ENCODE measurements around the gene ICAM1.

The ICAM1 gene

DNA sequence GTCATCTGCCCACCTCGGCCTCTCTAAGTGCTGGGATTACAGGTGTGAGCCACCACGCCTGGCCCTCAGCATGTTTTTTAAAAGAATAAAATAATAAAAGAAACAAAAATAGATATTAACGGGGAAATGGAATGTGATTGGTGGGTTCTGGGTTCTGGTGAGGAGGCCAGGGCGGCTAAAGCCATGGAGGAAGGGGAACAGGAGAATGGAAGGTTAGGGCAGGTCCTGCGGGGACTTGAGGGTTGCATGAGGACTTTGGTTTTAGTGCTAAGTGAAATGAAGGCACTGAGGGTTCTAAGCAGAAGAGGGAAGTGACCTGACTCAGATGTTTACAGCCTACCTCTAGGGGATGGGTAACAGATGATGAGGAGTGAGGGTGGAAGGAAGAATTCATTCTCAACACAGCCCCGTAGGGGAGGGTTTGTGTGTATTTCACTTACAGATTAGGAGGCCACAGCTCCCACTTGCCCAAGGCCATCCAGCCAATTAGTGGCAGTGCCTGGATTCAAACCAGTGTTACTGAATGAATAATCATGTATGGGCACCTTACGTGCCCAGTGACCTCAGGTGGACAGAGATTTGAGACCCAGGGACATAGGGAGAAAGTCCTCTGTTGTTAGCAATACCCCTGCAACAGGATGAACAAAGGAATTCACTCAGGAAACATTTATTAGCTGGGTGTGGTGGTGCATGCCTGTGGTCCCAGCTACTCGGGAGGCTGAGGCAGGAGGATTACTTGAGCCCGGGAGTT lies 25.6 kb upstream of the ICAM1 start:
- DNase-seq, result no peak

GRCh38 chr19:10246511-10246910 lies 24.4 kb upstream of the ICAM1 start:
- no peak for DNase-seq

- DNase-seq, result peak; percentile 99
Observed at GRCh38 chr19:10251792-10252694, 18.9 kb upstream of the ICAM1 start, which contains the start of gene MRPL4. MRPL4 (plus strand) TSS chr19:10252214; CDS start chr19:10252254, 40 bp downstream.

DNA sequence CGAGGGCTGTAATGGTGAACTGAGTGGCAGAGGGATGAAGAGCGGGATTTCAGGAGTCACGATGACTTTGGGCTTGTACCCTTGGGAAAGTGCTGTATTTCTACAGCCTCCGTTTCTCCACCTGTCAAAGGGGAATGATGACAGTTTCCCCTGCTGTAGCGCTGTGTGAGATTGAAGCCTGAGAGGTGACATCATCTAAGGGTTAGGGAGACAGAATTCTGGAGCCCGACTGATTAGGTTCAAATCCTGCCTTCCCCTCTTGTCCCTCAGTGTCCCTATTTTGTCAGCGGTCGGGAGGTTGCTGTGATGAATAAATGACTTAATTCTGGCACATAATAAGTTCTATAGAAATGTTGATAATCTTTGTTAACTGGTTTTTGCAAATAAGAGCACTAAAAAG lies 18.2 kb upstream of the ICAM1 start:
- no peak for DNase-seq

DNA sequence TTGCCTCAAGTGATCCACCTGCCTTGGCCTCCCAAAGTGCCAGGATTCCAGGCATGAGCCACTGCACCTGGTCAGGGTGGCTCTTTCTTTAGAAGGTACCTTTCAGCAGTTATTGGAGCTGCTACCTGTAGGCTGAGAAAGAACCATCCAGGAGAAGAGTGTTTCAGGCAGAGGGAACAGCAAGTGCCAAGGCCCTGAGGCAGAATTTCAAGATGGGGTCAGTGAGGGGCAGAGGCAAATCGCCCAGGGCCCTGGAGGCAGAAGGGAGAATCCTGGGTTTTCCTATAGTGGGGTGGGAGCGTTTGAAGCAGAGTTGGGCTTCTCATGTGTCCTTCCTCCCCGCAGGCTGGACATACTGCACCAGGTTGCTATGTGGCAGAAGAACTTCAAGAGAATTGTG lies 16.7 kb upstream of the ICAM1 start:
- no peak for DNase-seq

- no peak for DNase-seq
Observed at GRCh38 chr19:10255358-10255757, 15.6 kb upstream of the ICAM1 start.

DNA sequence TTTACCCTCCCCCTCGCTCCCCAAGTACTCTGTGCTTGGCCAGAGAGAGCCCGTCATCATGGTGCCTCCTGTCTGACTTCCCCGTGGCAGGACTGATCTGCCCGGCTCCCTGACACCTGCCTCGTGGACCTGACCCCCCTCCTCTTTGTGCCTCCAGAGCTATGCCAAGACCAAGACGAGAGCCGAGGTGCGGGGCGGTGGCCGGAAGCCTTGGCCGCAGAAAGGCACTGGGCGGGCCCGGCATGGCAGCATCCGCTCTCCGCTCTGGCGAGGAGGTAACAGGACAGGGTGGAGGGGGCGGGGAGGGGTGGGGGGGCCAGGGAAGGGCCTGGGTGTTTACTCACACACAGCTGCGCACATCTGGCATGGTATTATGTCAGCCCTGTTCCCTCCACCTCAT lies 14.4 kb upstream of the ICAM1 start:
- DNase-seq, result no peak

DNA sequence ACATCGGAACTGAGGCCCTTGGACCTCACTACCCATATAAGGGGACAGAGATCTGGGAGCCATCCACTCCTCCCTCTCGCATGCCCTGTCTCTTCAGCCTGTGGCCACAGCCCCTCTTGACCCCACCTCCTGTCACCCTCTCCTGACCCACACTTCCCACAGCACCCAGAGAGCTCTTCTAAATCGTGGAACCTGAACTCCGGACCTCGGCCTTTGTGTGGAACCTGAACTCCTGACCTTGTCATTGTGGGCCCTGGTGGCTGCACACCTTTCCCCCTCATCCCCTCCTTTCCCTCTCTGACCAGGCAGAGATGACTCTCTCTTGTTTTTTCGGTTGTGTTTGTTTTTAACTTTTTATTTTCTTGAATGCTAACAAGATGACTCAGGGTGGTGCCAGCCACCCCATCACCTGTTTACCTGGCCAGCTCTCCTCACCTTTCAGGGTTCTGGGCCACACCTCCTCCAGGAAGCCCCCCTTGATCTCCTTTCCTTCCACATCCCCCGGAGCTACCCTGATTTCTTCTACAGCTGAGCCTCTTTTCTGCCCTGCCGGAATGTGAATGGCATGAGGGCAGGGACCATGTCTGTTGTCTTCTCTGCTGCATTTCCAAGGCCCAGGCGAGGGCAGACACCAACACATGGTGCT lies 13.8 kb upstream of the ICAM1 start:
- no peak for DNase-seq

DNA sequence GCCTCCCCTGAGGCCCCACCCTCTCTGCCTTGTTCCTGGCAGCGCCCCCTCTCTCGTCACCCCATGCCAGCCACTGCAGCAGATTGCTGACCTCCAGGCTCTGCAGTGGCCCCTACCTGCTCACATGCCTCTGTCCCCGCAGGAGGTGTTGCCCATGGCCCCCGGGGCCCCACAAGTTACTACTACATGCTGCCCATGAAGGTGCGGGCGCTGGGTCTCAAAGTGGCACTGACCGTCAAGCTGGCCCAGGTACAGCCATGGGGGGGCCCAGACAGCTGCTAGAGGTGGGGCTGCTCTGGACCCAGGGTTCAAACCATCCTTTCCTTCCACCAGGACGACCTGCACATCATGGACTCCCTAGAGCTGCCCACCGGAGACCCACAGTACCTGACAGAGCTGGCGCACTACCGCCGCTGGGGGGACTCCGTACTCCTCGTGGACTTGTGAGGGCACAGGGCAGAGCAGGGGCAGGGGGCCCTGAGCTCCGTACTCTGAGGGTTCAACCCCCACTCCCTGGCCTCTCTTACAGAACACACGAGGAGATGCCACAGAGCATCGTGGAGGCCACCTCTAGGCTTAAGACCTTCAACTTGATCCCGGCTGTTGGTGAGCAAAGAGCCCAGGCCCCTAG lies 12.7 kb upstream of the ICAM1 start:
- DNase-seq, result no peak

DNA sequence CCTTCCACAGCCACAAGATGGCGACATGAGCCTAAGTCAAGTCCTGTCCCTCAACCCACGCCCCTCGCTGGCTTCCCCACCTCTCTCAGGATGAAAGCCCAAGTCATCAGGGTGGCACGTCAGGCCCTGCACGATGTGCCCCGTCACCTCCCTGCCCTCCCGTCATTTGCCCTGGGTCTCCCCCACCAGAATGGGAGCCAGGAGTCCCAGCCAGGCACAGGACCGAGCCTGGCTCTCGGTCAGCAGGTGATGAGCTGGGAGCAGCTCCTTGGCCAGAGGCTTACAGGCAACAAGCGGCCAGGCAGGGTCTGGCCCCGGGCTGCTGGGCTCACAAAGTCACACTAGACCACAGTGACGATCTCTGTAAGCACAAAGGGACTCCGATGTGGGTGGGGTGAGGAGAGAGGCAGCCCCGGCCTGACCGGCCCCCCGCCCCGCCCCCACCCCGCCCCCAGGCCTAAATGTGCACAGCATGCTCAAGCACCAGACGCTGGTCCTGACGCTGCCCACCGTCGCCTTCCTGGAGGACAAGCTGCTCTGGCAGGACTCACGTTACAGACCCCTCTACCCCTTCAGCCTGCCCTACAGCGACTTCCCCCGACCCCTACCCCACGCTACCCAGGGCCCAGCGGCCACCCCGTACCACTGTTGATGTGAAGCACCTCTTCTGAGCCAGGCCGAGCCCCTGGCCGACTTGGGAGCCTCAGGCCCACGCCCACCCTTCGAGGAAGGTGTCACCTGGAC lies 11.6 kb upstream of the ICAM1 start:
- DNase-seq, result peak; percentile 68 to 69

GRCh38 chr19:10260141-10260584 lies 10.8 kb upstream of the ICAM1 start:
- DNase-seq, result no peak

DNA sequence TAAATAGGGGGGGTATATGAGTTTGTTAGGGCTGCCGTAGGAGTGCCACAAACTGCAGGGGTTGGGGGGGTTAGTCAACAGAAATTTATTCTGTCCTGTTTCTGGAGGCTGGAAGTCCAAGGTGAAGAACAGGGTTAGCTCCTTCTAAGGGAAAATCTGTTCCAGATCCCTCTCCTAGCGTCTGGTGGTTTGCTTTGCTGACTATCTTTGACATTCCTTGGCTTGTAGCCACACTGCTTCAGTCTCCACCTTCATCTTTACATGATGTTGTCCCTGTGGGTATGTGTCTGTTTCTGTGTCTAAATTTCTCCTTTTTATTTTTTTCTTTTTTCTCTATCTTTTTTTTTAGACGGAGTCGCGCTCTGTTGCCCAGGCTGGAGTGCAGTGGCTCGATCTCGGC lies 8.1 kb upstream of the ICAM1 start:
- DNase-seq, result no peak

GRCh38 chr19:10266706-10267105 lies 4.2 kb upstream of the ICAM1 start:
- DNase-seq, result no peak

DNA sequence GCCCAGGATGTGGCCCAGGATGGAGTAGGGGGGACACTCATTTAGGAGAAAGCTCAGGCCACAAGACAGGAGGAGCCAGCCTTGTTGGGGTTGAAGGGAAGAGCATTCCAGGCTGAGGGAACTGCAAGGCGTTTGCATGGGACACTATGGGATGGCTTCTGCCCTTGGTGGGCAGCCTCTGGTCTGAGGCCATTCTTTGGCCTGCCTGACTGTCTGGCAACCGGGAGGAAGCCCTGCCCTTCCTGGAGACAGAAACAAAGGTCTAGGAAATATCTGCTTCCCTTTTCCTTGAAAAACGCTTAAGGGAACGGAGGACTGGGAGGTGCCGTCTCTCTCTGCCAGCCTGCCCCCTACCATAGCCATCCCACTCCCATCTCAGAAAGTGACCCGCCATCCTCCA lies 2.8 kb upstream of the ICAM1 start:
- no peak for DNase-seq

GRCh38 chr19:10269333-10270179 lies 1.4 kb upstream of the ICAM1 start:
- DNase-seq, result peak; percentile 42 to 79

DNA sequence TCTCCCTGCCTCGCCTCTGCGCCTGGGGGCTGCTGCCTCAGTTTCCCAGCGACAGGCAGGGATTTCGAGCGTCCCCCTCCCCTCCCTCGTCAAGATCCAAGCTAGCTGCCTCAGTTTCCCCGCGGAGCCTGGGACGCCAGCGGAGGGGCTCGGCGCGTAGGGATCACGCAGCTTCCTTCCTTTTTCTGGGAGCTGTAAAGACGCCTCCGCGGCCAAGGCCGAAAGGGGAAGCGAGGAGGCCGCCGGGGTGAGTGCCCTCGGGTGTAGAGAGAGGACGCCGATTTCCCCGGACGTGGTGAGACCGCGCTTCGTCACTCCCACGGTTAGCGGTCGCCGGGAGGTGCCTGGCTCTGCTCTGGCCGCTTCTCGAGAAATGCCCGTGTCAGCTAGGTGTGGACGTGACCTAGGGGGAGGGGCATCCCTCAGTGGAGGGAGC lies 722 bp upstream of the ICAM1 start:
- peak; percentile 89 to 92 for DNase-seq

DNA sequence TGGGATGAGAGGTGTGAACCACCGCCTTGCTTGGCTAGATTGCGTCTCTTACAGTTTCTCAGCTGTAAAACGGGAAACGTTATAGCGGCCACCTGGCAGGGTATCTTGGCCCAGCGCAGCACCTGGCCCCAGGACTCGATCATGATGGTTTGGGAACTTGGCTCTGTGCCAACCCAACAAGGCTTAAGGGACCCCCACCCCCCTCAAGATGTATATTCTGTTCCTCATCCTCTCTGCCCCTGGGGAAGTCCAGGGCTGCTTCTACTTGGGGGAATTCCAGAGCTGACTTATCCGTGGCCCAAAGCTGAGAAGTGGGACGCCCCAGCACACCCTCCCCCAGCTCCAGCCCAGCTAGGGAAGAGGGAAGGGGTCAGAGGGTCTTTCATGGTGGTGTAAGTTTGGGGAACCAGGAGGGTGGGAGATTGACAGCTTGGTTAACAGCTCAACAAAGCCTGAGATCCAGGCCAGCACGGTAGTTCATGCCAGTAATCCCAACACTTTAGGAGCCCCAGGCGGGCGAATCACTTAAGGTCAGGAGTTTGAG lies 695 bp downstream of the ICAM1 start:
- no peak for DNase-seq

GRCh38 chr19:10274589-10274988 lies 3.7 kb downstream of the ICAM1 start:
- DNase-seq, result no peak

- no peak for DNase-seq
Observed at GRCh38 chr19:10277795-10278589, 7.1 kb downstream of the ICAM1 start.

DNA sequence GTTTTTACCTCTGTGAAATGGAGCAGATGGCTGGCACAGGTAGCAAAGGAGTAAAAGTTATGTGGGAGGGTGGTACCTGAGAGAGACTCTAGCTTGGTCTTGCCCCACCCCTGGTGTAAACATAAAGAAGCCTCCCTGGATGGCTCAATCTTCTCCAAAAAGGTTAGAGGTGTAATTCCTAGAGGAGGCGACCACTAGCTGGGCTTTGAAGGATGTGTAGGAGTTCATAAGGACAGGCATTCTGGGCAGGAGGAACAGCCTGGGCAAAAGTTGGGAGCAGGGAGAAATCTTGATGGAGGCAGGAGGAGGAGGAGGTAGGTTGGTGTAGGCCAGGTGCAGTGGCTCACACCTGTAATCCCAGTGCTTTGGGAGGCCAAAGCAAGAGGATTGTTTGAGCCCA lies 8.0 kb downstream of the ICAM1 start:
- no peak for DNase-seq

All from AML-193 (cell line).